Sigmoid colon (tissue), 7 donors: ENCODE measurements around the gene RPL7L1. TPM values are rescaled to one million over a fixed set of nuclear protein-coding genes. Genes with fewer than 3 reads are reported as not detected.
"Not testable (repeated sequence)": the region's sequence is repeated elsewhere in the genome, so short reads cannot be mapped to it uniquely, and the experiment has no call there.

ENCODE experiments used
- DNase-seq: peaks from one replicate; pipeline ENCODE4 v3.0.0-alpha.2; 2019
- H3K27ac ChIP-seq, 4 donors: fragments of 200-600 bp; sonication (generic); one replicate each; pipeline ENCODE4 v1.5.1; 2016 to 2019; ENCODE audit warnings: mild to moderate bottlenecking in 1 of 4
- H3K27me3 ChIP-seq, 3 donors: fragments of 200-600 bp; sonication (generic); one replicate each; pipeline ENCODE4 v1.5.1; 2019; ENCODE audit warnings: mild to moderate bottlenecking in 1 of 3
- H3K36me3 ChIP-seq, 4 donors: fragments of 200-600 bp; sonication (generic); one replicate each; pipeline ENCODE4 v1.5.1; 2016 to 2019
- H3K4me1 ChIP-seq, 4 donors: fragments of 200-600 bp; sonication (generic); one replicate each; pipeline ENCODE4 v1.5.1; 2017 to 2019
- H3K4me3 ChIP-seq, 4 donors: fragments of 200-600 bp; sonication (generic); one replicate each; pipeline ENCODE4 v1.5.1; 2017 to 2019; ENCODE audit warnings: mild to moderate bottlenecking in 2 of 4, moderate library complexity in 1 of 4
- H3K9me3 ChIP-seq, 4 donors: fragments of 200-600 bp in 3 of 4; sonication (generic) in 3 of 4; one replicate each; pipeline versions ENCODE4 v1.5.1 to v1.6.1; 2013 to 2019
- EP300 ChIP-seq, 4 donors: sonication (generic); formaldehyde crosslinking; IDR thresholded peaks; one replicate each; pipeline ENCODE4 v1.6.1; 2017; ENCODE audit warnings: antibody characterized with exemption in 4 of 4
- POLR2A ChIP-seq, 2 donors: fragments of 450-650 bp; IDR thresholded peaks; one replicate each; pipeline ENCODE4 v1.6.1; 2016; ENCODE audit warnings: antibody characterized with exemption in 2 of 2, mild to moderate bottlenecking in 2 of 2, moderate library complexity in 2 of 2
- POLR2AphosphoS5 ChIP-seq, 4 donors: sonication (generic); formaldehyde crosslinking; IDR thresholded peaks; one replicate each; pipeline ENCODE4 v1.6.1; 2017; ENCODE audit warnings: antibody characterized with exemption in 4 of 4
- WGBS, 2 donors: extraction: QIAGEN DNeasy Blood & Tissue Kit; methylation state at CpG; one replicate each; pipeline ENCODE4 v1.1.7; 2013; 5-methylcytosine and 5-hydroxymethylcytosine counted together
- intact Hi-C: fragments of 100-400 bp; cut with DNase I; formaldehyde crosslinking; loops from one replicate; pipeline ENCODE4 v1.15.1; 2023
- polyA plus RNA-seq, 3 donors: library from polyadenylated mRNA; stranded (reverse); fragments of 200-250 nt; gene quantifications; one replicate each; pipeline ENCODE4 v1.2.3, GENCODE V29; 2013
- total RNA-seq, 4 donors: library from RNA; depleted of rRNA; stranded (reverse); fragments of >200 nt; gene quantifications; one replicate each; pipeline ENCODE4 v1.1.0, GENCODE V29; 2016
- TF ChIP-seq, protein P1 (sequence below), 4 experiments: fragments of 450-650 bp in 3 of 4; fragments of 200-600 bp in 1 of 4; IDR thresholded peaks; one replicate each; pipeline ENCODE4 v1.5.1; 2016 to 2019; ENCODE audit warnings: antibody characterized with exemption in 4 of 4, mild to moderate bottlenecking in 3 of 4, moderate library complexity in 2 of 4
- donor health status: healthy with polysubstance abuse.
- donor health status: Bipolar disorder and iron deficiency.
- donor health status: healthy.

The RPL7L1 gene
- total and polyA plus RNA-seq, 7 donors, result 30.6 to 79.0 (median 67.6) TPM

DNA sequence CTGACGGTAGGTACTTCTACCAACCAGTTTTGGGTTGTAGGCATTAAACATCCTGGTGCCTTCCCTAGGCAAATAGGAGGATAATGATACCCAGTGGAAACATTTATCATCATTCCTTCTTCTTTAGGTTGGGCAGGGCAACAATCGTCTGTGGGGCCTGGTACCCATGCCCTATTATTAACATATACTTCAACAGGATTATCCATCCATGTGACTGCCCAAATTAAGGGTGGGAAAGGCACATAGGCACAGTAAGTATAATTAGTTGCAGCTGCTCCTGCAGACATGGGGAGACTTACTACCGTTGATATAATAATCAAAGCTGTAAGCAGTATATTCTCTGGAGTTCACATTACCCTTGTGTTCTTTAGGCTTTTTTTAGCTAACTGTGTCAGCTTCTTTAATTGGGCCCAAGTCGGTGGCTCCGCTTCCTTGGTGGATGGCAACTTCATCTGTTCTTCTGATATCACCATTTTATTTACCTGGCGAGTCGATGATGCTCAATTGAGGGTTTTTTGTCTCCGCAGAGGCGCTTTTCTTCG, 16.8 kb downstream of the RPL7L1 start:
- H3K9me3 ChIP-seq, result no peaks in the 10 kb centered on the region
- no peak overlapping the region for H3K27ac ChIP-seq
- H3K27me3 ChIP-seq, result no peaks in the 10 kb centered on the region
- 79 to 81% methylated on average over 10 of the region's 10 CpGs for WGBS, 2 donors
- no peaks in the 10 kb centered on the region for H3K36me3 ChIP-seq
- intact Hi-C loops, result no loop called here
- H3K4me1 ChIP-seq, result peaks cover 0 to 5% (median 2%) of the 10 kb centered on the region in 4 donors
- DNase-seq, result no peak
- H3K4me3 ChIP-seq, result no peak overlapping the region
- no peak for TF ChIP-seq POLR2A (IDR thresholded peaks at IDR 0.05)
- TF ChIP-seq EP300 (IDR thresholded peaks at IDR 0.05), result no peak
- TF ChIP-seq POLR2AphosphoS5 (IDR thresholded peaks at IDR 0.05), result no peak
- TF ChIP-seq, protein P1, sequence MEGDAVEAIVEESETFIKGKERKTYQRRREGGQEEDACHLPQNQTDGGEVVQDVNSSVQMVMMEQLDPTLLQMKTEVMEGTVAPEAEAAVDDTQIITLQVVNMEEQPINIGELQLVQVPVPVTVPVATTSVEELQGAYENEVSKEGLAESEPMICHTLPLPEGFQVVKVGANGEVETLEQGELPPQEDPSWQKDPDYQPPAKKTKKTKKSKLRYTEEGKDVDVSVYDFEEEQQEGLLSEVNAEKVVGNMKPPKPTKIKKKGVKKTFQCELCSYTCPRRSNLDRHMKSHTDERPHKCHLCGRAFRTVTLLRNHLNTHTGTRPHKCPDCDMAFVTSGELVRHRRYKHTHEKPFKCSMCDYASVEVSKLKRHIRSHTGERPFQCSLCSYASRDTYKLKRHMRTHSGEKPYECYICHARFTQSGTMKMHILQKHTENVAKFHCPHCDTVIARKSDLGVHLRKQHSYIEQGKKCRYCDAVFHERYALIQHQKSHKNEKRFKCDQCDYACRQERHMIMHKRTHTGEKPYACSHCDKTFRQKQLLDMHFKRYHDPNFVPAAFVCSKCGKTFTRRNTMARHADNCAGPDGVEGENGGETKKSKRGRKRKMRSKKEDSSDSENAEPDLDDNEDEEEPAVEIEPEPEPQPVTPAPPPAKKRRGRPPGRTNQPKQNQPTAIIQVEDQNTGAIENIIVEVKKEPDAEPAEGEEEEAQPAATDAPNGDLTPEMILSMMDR (IDR thresholded peaks at IDR 0.05), result no peak

DNA sequence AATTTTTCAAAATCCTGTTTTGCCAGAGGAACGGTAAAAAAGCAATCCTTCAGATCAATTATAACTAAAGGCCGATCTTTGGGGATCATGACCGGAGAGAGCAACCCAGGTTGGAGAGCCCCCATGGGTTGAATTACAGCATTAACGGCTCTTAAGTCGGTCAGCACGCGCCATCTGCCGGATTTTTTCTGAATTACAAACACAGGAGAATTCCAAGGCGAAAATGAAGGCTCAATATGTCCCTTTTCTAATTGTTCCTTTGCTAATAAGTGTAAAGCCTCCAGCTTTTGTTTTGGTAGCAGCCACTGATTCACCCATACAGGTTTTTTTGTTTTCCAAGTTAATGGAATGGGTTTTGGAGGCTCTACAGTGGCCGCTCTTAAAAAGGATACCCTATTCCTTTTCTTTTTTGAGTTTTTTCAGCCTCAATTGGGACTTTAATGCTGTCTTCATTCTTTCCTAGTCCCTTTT, 19.5 kb downstream of the RPL7L1 start:
- 10 to 11% methylated on average over 10 of the region's 10 CpGs for WGBS, 2 donors
- Histone ChIP-seq H3K4me3 (no peak overlapping the region), H3K27ac (no peak overlapping the region), H3K9me3 (no peaks in the 10 kb centered on the region), H3K27me3 (no peaks in the 10 kb centered on the region), H3K36me3 (no peaks in the 10 kb centered on the region), H3K4me1 (peaks cover 0 to 7% (median 1%) of the 10 kb centered on the region in 4 donors)
- DNase-seq, result peak; percentile 85
- no peak for TF ChIP-seq EP300 (IDR thresholded peaks at IDR 0.05)
- TF ChIP-seq POLR2A (IDR thresholded peaks at IDR 0.05), result no peak
- TF ChIP-seq POLR2AphosphoS5 (IDR thresholded peaks at IDR 0.05), result no peak
- TF ChIP-seq, protein P1 (IDR thresholded peaks at IDR 0.05), result peak; percentile 60 to 89 (median 72)
- intact Hi-C loops, result loop anchor here (1.0 kb wide), 1 partner anchor 238 kb away; no protein-coding TSS in a partner anchor

DNA sequence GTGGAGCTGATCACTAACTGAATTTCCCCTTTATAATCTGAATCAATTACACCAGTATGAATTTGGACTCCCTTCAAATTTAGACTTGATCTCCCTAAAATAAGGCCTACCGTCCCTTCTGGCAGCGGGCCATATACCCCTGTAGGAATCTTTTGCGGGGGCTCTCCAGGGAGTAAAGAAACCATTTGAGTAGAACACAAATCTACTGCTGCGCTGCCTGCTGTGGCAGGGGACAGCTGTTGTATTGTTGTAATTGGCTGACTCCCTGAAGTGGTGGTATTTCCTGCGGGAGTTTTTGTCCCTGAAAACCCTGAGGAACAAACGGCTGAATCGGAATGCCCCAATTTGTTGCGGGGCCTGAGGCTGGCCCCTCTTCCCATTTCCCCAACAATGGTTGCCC, 20.5 kb downstream of the RPL7L1 start:
- intact Hi-C loops, result loop anchor here (1.0 to 5.0 kb wide), 2 partner anchors 112 to 239 kb away; partner anchors contain the start of genes KLHDC3 and MEA1
- no peak for DNase-seq

DNA sequence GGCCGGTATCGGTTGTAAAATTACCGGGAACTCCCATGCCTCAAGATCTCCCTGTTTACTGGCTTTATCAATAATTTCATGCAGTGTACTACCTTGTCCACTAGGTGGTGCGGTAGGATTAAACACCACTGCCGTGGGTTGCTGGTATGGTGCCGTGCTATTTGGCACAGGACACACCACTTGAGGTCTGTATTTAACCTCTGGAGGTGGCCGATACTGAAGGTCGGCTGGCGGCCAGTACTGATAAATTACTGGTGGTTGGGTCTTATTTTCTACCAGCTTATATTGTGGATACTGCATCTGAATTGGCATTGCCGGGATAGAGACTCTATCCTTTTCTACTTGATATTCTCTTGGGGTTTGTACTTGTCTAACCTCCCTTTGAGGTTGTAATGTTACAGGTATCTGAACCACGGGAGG, 22.1 kb downstream of the RPL7L1 start:
- no peaks in the 10 kb centered on the region for H3K9me3 ChIP-seq
- peak in 1 of 4 donors; percentile 37 for TF ChIP-seq POLR2AphosphoS5 (IDR thresholded peaks at IDR 0.05)
- TF ChIP-seq POLR2A (IDR thresholded peaks at IDR 0.05), result no peak
- TF ChIP-seq, protein P1 (IDR thresholded peaks at IDR 0.05), result peak; percentile 85 to 89 (median 88)
- TF ChIP-seq EP300 (IDR thresholded peaks at IDR 0.05), result no peak
- intact Hi-C loops, result loop anchor here (1.0 to 5.0 kb wide), 2 partner anchors 111 to 242 kb away; partner anchors contain the start of genes KLHDC3 and MEA1
- H3K27ac ChIP-seq, result no peak overlapping the region
- DNase-seq, result peak; percentile 90
- 1 to 7% methylated on average over 11 of the region's 11 CpGs for WGBS, 2 donors
- peaks cover 0 to 7% (median 1%) of the 10 kb centered on the region in 4 donors for H3K4me1 ChIP-seq
- H3K36me3 ChIP-seq, result no peaks in the 10 kb centered on the region
- H3K4me3 ChIP-seq, result no peak overlapping the region
- no peaks in the 10 kb centered on the region for H3K27me3 ChIP-seq

More for the DNA sequence above, 20.5 kb downstream of the RPL7L1 start:
- H3K4me3 ChIP-seq, result no peak overlapping the region
- H3K27ac ChIP-seq, result no peak overlapping the region
- H3K9me3 ChIP-seq, result no peaks in the 10 kb centered on the region
- no peak for TF ChIP-seq POLR2AphosphoS5 (IDR thresholded peaks at IDR 0.05)
- TF ChIP-seq POLR2A (IDR thresholded peaks at IDR 0.05), result no peak
- TF ChIP-seq EP300 (IDR thresholded peaks at IDR 0.05), result no peak
- TF ChIP-seq, protein P1 (IDR thresholded peaks at IDR 0.05), result no peak
- WGBS, 2 donors, result 72 to 73% methylated on average over 8 of the region's 8 CpGs
- no peaks in the 10 kb centered on the region for H3K36me3 ChIP-seq
- no peaks in the 10 kb centered on the region for H3K27me3 ChIP-seq
- H3K4me1 ChIP-seq, result peaks cover 0 to 7% (median 1%) of the 10 kb centered on the region in 4 donors

DNA sequence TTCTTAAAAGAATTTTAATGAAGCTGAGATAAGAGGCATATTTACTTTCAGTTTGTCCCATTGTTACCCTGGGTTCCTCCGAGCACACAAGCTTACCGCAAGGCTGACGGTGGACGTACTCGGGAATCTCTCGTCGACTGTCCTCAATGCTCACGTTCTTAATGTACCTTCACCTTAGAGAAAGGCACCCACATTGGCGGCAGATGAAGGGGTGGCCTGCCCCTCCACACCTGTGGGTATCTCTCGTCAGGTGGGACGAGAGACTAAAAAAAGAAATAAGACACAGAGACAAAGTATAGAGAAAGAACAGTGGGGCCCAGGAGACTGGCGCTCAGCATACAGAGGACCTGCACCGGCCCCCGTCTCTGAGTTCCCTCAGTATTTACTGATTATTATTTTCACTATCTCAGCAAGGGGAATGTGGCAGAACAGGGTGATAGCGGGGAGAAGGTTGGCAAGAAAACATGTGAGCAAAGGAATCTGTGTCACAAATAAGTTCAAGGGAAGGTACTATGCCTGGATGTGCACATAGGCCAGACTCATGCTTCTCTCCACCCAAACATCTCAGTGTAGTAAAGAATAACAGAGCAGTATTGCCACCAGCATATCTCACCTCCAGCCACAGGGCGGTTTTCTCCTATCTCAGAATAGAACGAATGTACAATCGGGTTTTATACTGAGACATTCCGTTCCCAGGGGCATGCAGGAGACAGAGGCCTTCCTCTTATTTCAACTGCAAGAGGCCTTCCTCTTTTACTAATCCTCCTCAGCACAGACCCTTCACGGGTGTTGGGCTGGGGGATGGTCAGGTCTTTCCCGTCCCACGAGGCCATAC, 23.2 kb downstream of the RPL7L1 start:
- H3K4me1 ChIP-seq, H3K4me3 ChIP-seq, H3K9me3 ChIP-seq, H3K27ac ChIP-seq, H3K27me3 ChIP-seq, H3K36me3 ChIP-seq, DNase-seq: not testable (repeated sequence)
- intact Hi-C loops, result loop anchor here (5.0 kb wide), 1 partner anchor 110 kb away; the partner anchor contains the start of genes KLHDC3 and MEA1
- 80 to 84% methylated on average over 22 of the region's 22 CpGs for WGBS, 2 donors
